Vagina (tissue), 2 donors: ENCODE data around the gene RASAL2.

Source experiments
- POLR2A ChIP-seq, 2 donors: fragments of 450-650 bp; IDR thresholded peaks; one replicate each; pipeline ENCODE4 v1.6.1; 2017; ENCODE audit warnings: antibody characterized with exemption in 2 of 2, mild to moderate bottlenecking in 2 of 2, moderate library complexity in 2 of 2
- POLR2AphosphoS5 ChIP-seq, 2 donors: sonication (generic); formaldehyde crosslinking; IDR thresholded peaks; one replicate each; pipeline ENCODE4 v1.9.0; 2017; ENCODE audit warnings: antibody characterized with exemption in 2 of 2, mild to moderate bottlenecking in 2 of 2, low read depth in 1 of 2; ENCODE audit not compliant: insufficient read depth in 1 of 2
- TF ChIP-seq, protein P1 (sequence below), 3 experiments: fragments of 450-650 bp in 2 of 3; fragments of 200-600 bp in 1 of 3; sonication (generic) in 1 of 3; IDR thresholded peaks; one replicate each; pipeline ENCODE4 v1.5.1; 2017 to 2019; ENCODE audit warnings: antibody characterized with exemption in 3 of 3, mild to moderate bottlenecking in 2 of 3, moderate library complexity in 2 of 3

DNA sequence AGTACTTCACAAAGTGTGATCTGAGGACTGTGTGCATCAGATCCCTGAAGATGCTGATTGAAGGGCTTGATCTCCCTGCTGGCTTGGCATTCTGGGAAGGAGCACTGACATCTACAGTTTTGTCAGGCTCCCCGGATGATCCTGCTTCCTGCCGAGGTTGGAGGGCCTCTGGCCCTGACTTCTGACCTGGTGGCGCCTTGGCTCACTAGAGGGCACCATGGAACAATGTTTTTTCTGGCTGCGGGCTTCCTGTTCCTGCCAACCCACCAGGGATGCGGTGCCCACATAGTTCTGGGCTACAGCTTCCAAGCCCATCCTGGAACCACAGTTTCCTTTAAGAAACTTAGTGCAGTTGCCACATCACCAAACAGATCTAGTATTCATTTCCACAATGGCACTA is 38.8 kb upstream of the RASAL2 start:
- TF ChIP-seq, protein P1, sequence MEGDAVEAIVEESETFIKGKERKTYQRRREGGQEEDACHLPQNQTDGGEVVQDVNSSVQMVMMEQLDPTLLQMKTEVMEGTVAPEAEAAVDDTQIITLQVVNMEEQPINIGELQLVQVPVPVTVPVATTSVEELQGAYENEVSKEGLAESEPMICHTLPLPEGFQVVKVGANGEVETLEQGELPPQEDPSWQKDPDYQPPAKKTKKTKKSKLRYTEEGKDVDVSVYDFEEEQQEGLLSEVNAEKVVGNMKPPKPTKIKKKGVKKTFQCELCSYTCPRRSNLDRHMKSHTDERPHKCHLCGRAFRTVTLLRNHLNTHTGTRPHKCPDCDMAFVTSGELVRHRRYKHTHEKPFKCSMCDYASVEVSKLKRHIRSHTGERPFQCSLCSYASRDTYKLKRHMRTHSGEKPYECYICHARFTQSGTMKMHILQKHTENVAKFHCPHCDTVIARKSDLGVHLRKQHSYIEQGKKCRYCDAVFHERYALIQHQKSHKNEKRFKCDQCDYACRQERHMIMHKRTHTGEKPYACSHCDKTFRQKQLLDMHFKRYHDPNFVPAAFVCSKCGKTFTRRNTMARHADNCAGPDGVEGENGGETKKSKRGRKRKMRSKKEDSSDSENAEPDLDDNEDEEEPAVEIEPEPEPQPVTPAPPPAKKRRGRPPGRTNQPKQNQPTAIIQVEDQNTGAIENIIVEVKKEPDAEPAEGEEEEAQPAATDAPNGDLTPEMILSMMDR (IDR thresholded peaks at IDR 0.05): no peak
- TF ChIP-seq POLR2A (IDR thresholded peaks at IDR 0.05) (no peak), POLR2AphosphoS5 (IDR thresholded peaks at IDR 0.05; ENCODE audit: insufficient read depth in 1 of 2, low read depth in 1 of 2) (no peak)
